NCI-H187 (cell line): Measurements from ENCODE around the gene CCSER2.
"Not testable (repeated sequence)": the region's sequence is repeated elsewhere in the genome, so short reads cannot be mapped to it uniquely, and the experiment has no call there.

Experiments used
- DNase-seq, 2 experiments: peaks; one replicate each; lab custom pipeline; 2025; lab: John Stamatoyannopoulos, UW

The CCSER2 gene

DNA sequence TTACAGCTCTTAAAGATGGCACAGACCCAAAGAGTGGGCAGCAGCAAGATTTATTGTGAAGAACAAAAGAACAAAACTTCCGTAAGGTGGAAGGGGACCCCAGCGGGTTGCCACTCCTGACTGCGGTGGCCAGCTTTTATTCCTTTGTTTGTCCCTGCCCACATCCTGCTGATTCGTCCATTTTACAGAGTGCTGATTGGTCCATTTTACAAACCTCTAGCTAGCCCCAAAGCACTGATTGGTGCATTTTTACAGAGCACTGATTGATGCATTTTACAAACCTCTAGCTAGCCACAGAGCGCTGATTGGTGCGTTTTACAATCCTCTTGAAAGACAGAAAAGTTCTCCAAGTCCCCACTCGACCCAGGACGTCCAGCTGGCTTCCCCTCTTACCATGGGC, 16.8 kb upstream of the CCSER2 start:
- DNase-seq = no peak

DNA sequence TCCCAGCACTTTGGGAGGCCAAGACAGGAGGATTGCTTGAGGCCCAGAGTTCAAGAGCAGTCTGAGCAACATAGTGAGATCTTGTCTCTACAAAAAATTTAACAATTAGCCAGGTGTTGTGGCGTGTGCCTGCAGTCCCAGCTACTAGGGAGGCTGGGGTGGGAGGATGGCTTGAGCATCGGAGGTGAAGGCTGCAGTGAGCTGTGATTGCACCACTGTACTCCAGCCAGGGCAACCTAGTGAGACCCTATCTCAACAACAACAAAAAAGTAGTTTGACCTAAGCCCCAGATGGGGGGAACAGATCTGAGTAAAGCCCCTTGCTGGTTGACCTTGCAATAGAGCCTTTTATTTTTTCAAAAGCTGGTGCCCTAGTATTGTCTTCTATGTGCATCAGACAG, 15.6 kb upstream of the CCSER2 start:
- DNase-seq = no peak

- no peak for DNase-seq
These were observed 14.1 kb upstream of the CCSER2 start for GRCh38 chr10:84314275-84314674.

DNA sequence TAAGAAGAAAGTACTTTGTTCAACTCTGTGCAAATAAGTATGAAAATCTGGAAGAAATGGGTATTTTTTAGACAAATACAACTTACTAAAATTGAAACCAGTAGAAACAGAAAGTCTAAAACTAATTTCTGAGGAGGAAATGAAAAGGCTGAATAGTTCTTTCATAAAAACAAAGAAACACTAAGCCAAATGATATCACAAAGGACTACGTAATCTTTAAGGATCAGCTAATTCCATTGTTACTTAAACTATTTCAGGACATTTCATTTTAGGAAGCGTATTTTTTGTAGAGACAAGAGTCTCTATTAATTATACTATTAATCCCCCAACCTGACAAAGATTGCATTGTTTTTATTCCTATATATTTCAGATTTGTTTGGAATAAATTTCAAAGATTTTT, 11.2 kb upstream of the CCSER2 start:
- no peak for DNase-seq

GRCh38 chr10:84321902-84322301, 6.5 kb upstream of the CCSER2 start:
- no peak for DNase-seq

DNA sequence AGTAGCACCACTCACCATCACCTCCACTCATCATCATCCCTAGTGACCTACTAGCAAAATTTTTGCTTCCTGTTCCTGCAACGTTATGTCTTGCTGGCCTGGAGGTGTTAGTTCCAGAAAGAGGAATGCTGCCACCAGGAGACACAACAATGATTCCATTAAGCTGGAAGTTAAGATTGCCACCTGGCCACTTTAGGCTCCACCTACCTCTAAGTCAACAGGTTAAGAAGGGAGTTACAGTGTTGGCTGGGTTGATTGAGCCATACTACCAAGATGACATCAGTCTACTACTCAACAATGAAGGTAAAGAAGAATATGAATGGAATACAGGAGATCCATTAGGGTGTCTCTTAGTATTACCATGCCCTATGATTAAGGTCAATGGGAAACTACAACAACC, 4.8 kb upstream of the CCSER2 start:
- not testable (repeated sequence) for DNase-seq

GRCh38 chr10:84326995-84327394, 1.4 kb upstream of the CCSER2 start:
- not testable (repeated sequence) for DNase-seq

DNA sequence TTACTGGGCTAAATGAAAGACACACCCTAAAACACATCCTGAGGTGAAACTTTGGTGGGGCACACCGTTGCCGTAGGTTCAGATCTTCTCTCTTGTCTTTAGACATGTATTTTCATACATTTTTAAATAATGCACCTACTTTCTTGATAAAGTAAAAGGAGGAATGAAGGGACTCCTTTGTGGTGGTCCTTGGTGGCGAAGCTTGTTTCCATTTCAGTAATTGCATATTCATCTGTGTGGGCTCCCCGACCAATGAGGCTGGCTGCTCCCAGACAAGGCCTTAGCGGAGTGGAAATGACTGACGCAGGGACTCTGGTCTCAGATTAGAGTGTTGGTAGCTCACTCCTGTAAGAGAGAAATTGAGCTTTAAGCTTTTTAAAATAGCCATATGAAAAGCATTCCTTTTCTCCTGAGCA, 815 bp downstream of the CCSER2 start:
- DNase-seq = no peak

DNA sequence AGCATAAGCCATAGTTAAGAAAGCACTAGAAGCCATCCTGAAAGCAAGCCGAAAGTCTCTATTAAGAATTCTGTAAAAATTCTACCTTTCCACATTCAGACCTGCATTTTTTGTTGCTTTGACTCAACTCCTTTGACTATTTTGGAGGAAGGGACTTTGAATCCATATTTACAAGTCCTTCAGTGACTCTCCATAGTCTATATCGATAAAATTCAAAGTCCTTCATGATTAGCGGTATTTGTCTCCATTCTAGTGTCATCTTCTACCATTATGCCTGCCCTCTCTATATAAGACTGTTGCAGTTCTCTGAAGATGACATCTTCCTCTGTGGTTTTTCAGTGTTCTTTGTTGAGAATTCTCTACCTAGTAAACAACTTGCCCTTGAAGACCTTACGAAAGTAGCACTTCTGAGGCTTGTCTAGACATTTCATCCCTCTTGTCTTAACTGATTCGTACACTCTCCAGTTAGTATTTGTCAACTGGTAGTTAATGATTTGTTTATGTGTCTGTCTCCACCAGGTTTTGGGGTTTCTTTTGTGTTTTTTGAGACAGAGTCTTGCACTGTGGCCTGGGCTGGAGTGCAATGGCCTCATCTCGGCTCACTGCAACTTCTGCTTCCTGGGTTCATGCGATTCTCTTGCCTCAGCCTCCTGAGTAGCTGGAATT, 1.7 kb downstream of the CCSER2 start:
- no peak for DNase-seq

DNA sequence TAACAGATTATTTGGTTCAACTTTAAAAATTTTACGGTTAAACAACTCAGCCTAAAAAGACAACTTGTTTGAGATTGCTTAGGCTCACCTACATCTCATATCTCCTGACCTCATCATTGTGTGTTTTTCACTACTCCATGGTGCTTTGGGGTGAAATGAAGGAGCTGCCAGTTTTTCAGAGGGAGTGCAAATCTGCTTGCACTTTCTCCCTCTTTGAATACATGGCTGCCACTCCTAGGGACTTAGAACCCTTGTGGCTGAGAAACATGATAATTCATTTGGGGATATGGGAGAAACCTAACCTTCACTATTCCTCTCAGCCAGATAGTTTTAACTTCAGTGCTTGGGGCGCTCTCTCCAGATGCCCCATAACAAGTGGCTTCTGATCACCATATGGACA, 2.7 kb downstream of the CCSER2 start:
- DNase-seq = no peak

DNA sequence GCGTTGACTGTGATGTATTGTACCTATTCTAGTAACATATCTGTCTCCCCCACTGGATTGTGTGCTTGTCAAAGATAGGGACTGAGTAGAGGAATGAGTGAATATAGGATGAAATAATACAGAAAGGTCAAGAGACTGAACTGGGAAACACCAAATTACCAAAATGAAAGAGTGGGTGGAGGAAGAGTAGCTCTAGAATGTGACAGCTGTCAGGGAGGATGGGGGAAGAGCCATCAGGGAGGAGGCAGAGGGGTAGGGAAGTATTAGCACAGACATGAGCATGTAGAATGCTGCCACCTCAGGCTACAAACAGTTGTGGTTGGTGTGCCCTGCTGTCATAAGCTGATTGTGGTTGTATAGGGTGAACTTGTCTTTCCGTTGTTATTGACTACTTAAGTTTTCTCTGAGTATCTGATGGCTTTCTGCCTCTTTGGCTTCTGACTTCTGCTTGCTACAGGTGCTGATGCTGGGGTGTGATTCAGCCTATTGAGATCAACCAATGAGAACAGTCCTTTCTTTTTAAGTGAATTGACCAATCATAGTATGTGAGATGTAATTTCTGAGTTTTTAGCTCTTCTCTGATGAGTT, 5.6 kb downstream of the CCSER2 start:
- no peak for DNase-seq

DNA sequence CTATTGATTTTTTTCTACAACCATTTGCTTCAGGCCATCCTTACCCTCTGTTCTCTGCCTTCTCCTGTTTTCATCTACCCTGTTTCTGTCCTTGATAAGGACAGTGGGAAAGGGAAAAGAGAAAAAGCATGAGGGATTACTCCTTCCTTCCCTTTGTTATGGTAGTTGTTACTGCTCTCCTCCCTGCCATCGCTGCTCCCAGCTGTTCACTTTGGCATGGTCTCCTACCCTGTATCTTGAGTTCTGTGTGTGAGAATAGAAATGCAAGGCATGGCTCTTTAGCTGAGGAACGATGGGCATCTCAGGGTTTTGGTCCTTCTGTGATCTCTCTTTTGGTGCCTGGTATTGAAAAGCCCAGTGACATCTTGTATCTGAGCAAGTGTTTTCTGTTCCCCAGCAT, 6.4 kb downstream of the CCSER2 start:
- DNase-seq = no peak

- no peak for DNase-seq
These were observed 7.1 kb downstream of the CCSER2 start for GRCh38 chr10:84335516-84335915.

DNA sequence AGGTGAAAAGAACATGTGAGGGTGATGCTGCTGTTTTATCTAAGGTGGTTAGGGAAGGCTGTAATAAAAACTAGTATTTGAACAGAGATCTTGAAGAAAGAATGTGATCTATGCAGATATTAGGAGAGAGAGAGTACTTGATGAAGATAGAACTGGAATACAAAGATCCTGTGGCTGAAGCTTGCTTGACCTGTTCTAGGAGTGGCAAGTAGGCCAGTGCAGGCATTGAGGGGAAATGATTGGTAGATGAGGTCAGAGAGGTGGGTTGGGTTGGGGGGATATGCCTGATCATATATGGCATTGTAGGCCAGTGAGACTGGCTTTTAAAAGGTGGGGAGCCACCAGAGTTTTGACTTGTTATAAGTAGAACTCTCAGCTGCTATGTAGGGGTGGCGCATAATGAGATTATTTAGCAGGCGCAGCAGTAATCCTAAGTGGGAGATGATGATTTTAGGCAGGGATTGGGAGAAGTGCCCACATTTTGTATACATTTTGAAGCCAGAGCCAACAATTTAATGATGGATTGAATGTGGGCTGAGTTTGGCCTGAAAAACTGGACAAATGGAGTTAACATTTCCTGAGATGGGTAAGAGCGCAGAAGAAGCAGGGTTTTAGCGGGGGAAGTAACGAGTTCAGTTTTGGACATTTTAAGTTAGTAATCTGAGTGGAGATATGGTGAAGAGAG, 8.2 kb downstream of the CCSER2 start:
- no peak for DNase-seq

GRCh38 chr10:84337199-84337598, 8.8 kb downstream of the CCSER2 start:
- DNase-seq = no peak

DNA sequence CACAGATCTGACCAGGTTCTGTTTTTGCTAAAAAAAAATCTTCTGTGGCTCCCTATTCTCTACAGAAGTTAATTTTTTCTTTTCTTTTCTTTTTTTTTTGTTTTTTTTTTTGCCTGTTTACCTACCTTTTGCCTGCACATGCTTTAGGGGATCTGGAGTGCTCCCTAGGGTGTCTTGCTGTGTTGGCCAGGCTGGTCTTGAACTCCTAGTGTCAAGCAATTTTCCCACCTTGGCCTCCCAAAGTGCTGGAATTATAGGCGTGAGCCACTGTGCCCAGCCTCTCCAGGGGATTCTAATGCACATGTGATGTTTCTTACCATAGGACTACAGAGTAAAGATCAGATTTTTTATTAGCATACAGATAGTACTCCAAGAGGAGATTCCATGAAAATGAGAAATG, 10.6 kb downstream of the CCSER2 start:
- DNase-seq = no peak

DNA sequence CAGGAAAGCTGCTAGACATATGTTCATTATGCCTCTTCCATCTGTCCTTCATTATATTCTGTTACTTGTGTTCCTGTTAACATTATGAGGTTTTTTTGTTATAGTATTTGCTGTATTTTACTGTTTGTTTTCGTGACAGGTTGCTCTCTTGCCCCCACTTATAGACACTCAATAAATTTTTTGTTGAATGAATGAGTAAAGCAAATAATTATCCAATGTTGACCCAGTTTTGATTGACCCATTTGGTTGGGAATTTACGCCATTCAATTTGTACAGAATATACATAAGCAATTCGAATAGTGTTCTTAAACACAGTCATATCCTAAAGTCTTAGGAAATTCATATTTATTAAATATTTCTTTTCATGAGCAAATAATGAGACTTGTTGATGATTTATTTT, 11.8 kb downstream of the CCSER2 start:
- DNase-seq = no peak

DNA sequence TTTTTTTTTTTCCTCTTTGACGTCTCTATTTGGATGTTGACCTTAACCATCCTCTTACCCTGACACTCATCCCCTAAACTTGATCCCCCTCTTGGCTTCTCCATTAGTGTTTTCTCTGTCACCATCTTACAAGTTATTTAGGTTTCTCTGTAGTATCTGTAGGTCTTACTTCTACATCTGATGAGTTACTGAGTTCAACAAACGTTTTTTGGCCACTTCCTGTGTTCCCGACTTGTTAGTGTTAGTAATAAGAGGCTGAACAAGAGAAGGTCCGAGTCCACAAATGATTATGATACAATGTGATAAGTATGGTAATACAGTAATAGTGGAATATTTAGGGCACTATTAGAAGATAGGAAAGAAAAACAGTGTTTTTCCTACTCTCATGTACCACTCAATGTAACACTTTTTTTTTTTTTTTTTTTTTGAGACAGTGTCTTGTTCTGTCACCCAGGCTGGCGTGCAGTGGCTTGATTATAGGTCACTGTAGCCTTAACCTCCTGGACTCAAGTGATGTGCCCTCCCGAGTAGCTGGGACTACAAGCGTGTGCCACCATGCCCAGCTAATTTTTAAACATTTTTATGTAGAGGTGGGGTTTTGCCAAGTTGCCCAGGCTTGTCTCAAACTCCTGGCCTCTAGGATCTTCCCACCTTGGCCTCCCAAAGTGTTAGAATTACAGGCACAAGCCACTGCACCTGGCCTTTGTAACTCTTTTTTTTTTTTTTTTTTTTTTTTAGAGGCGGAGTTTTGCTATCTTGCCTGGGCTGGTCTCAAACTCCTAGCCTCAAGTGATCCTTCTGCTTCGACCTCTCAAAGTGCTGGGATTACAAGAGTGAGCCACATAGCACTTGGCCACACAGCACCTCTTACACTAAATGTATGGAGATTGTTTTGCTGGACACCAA, 12.5 kb downstream of the CCSER2 start:
- no peak for DNase-seq

- DNase-seq = no peak
These were observed 13.1 kb downstream of the CCSER2 start for GRCh38 chr10:84341538-84341856.

GRCh38 chr10:84341983-84342382, 13.6 kb downstream of the CCSER2 start:
- no peak for DNase-seq

- no peak for DNase-seq
These were observed 14.2 kb downstream of the CCSER2 start for GRCh38 chr10:84342584-84342983.

GRCh38 chr10:84343831-84344230, 15.4 kb downstream of the CCSER2 start:
- no peak for DNase-seq

DNA sequence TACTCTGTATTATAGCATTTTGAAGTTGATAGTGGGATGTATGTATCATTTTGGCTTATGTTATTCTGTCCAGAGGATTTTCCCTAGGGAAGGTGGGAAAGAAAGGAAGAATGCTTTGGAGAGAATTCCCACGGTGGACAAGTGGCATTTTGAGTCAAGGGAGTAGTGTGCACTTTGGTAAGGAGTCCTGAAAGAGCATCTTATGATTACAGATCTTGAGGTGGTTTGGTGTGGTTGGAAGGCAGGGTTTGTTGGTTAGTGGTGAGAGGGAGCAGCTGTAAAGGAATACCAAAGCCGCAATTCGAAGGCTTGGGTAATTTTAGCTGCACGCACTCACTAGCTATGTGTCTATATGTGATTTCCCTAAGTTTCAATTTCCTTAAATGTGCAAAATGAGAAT, 16.1 kb downstream of the CCSER2 start:
- no peak for DNase-seq
